ENCODE data around the gene YIPF5.
A peak's percentile ranks its signal among the peaks of the same experiment; 100 is the strongest.

YIPF5 gene

DNA sequence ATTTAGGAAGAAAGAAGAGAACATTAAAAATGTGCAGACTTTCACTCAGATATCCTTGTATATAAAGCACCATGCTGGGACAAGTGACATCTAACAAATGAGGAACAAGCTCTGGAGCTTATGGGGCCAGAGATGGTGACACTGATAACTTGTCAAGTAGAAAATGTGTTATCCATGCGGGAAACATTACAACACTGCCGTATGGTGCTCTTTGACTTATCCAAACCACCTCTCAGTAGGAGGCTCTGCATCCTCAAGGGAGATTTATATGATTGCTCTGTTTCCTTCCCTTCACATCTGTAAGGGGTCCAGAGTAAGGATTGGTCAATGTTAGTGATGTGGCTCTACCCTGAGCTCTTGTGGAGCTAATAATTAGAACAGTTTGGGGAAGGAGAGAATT, 23.7 kb upstream of the YIPF5 start:
- no peak for TF ChIP-seq ZFX (IDR thresholded peaks at IDR 0.05; ENCODE audit: borderline replicate concordance)
- TF ChIP-seq, protein P1, sequence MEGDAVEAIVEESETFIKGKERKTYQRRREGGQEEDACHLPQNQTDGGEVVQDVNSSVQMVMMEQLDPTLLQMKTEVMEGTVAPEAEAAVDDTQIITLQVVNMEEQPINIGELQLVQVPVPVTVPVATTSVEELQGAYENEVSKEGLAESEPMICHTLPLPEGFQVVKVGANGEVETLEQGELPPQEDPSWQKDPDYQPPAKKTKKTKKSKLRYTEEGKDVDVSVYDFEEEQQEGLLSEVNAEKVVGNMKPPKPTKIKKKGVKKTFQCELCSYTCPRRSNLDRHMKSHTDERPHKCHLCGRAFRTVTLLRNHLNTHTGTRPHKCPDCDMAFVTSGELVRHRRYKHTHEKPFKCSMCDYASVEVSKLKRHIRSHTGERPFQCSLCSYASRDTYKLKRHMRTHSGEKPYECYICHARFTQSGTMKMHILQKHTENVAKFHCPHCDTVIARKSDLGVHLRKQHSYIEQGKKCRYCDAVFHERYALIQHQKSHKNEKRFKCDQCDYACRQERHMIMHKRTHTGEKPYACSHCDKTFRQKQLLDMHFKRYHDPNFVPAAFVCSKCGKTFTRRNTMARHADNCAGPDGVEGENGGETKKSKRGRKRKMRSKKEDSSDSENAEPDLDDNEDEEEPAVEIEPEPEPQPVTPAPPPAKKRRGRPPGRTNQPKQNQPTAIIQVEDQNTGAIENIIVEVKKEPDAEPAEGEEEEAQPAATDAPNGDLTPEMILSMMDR (IDR thresholded peaks at IDR 0.05), result no peak
- H3K27ac ChIP-seq, result no peak overlapping the region

DNA sequence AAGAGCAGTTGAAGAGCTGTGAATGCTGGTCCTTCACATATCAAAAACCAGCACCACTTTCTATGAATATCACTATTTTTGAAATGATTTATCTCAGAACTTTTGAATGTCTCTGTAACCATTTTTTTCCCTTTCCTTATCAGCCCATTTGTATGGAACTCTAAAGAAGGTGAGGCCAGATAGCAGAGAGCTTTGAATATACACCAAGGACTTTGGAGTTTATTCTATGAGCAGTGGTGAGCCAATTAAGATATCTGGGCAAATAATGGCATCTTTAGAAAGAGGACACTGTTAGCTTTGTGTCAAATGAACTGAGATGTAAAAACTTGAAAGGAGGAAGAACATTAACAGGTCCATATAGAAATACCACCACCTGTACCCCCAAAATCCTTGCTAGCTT, 22.2 kb upstream of the YIPF5 start:
- TF ChIP-seq, protein P1 (IDR thresholded peaks at IDR 0.05), result no peak
- TF ChIP-seq ZFX (IDR thresholded peaks at IDR 0.05; ENCODE audit: borderline replicate concordance), result no peak
- H3K27ac ChIP-seq, result no peak overlapping the region

DNA sequence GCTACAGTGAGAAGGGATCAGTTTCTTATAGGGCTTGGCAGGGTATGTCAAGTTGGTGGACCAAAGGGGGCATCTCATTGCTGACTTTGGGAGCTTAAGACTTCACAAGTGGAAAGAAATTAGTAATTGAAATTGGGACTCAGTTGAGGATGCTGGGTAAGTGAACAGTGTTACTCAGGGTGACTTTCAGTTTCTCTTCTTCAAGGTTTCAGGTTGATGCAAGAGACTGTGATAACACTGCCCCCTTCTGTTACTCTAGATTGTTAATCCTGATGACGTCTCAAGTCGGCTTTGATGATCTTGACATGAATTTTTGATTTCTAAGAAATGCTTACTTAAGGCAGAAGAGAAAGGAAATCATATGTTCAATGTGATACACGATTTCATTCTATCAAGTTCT, 21.5 kb upstream of the YIPF5 start:
- TF ChIP-seq, protein P1 (IDR thresholded peaks at IDR 0.05), result peak; percentile 67
- TF ChIP-seq ZFX (IDR thresholded peaks at IDR 0.05; ENCODE audit: borderline replicate concordance), result no peak
- no peak overlapping the region for H3K27ac ChIP-seq

DNA sequence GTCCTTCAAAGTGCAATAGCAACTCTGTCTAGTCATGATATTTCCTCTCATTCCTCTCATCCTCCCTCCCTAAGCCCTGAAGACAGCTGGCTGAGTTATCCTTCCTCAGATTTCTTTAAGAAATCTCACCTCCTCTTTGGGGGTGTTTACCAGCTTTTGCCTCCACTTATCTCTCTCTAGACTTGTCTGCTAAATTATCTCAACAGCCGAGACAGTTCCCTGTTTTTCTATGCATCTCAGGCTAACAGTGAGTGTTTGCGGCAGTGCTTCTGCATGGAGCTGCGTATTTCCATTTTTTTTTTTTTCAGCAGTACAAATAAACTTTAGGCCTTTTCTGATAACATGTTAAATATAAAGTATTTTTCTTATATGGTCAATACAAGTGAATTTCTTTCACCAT, 21.1 kb upstream of the YIPF5 start:
- no peak for TF ChIP-seq ZFX (IDR thresholded peaks at IDR 0.05; ENCODE audit: borderline replicate concordance)
- TF ChIP-seq, protein P1 (IDR thresholded peaks at IDR 0.05), result no peak
- H3K27ac ChIP-seq, result no peak overlapping the region

DNA sequence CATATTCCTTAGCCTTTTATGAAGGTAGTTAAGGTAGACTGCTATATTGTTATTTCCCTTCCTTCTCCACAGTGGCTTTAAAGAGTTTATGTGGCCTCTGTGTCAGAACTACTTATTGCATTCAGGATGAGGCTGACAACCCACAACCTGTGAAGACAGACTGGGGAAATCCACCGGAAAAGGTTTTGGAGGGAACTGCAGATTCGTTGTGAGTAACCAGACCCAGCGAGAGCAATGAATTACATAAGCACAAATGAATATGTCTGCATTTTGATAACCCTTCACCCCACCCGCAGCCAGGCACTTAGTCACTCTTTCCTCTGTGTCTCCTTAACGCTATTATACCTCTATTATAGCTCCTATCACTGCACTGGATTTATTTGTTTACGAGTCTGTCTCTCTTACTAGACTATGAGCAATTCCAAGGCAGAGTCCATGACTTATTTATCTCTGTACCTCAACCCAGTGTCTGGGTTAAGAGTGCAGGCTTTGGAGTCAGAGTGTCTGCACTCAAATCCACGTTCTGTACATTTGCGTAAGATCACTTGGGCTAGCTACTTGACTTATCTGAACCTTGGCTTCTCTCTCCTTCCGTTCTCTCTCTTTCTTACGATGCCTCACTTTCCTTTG, 19.5 kb upstream of the YIPF5 start:
- no peak overlapping the region for H3K27ac ChIP-seq
- TF ChIP-seq, protein P1 (IDR thresholded peaks at IDR 0.05), result no peak
- no peak for TF ChIP-seq ZFX (IDR thresholded peaks at IDR 0.05; ENCODE audit: borderline replicate concordance)

DNA sequence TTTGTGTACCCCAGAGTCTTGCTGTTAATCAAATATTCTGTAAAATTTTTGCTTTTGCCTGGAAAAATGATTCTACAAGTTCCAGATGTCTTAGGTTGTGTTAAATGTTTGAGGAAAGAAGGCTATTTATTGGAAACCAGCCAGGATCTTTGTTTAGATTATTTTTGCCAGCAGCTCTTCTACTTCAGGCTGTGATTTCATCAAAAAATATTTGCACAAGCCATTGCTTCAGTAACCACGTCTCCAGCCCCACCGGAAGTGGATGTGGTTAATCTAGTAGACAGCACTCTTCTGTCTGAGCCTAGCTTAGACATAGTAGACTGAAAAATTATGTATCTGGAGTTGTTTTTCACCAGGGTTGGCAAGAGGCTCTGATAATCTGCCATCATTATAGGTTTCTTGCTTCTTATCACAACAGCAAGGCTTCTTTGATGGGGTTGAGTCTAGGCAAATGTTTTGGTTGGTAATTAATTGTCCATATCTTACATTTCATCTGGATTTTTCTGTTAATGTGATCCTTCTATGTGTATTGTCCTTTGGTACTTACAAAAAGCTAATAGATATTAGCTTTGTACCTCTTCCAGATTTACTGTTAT, 17.3 kb upstream of the YIPF5 start:
- TF ChIP-seq, protein P1 (IDR thresholded peaks at IDR 0.05), result no peak
- no peak for TF ChIP-seq ZFX (IDR thresholded peaks at IDR 0.05; ENCODE audit: borderline replicate concordance)
- peak overlapping the region; percentile 31; the same call in 1 of the 2 replicates for H3K27ac ChIP-seq

DNA sequence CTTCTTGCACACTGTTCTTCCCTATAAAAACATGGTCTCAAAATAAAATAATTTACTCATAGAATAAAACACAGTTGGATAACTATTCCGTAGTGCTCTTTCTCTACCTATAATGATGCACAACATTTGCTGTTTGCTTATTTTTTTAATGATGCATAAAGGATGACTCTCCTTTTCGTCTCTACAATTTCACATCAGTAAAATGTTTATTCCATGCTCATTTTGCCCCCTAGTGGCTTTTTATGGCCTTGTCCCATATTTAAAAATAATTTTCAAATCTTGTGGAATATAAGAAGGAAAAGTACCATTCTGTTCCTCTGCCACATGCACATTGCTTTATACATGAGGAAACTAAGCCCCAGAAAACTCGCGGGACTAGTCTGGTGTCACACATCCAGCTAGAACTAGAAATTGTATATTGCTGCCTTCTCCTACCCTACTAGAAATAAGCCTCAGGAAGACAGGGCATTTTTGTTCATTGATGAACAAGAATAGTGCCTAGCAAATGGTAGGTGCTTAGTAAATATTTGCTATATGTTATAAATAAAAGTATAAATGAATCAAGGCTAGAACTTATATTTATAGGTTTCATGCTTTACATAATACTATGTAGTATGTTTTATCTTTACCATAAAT, 12.9 kb upstream of the YIPF5 start:
- no peak overlapping the region for H3K27ac ChIP-seq

More for the DNA sequence above, 12.9 kb upstream of the YIPF5 start:
- no peak for TF ChIP-seq ZFX (IDR thresholded peaks at IDR 0.05; ENCODE audit: borderline replicate concordance)
- TF ChIP-seq, protein P1 (IDR thresholded peaks at IDR 0.05), result peak; percentile 86
